HG03103 (cell line): ENCODE results near the gene RNF220.

Experiments
- ATAC-seq: cut with Tn5 transposase; IDR thresholded peaks from one replicate; pipeline ENCODE4 v1.9.1; 2021; ENCODE audit warnings: low read depth; ENCODE audit not compliant: unreplicated experiment

The RNF220 gene

GRCh38 chr1:44406737-44407429 lies 1.8 kb downstream of the RNF220 start:
- no peak for ATAC-seq

GRCh38 chr1:44407430-44408211 lies 2.6 kb downstream of the RNF220 start:
- ATAC-seq, result no peak

DNA sequence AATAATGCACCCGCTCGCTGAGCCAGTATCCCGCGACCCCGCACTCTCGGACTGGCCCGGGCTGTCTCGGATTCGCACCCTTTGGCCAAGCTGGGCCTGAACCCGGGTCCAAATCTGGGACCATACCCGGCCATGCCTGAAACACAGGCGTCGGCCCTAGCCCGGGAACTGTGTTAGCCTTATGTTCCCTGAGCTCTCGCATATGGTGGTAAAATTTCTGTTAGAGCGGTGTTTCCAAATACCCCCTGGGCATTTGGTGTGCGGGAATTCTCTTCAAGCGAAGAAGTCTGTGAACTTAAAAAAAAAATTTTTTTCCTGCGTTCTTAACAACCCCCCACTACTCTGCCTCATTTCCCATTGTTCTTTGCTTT lies 3.1 kb downstream of the RNF220 start:
- no peak for ATAC-seq

DNA sequence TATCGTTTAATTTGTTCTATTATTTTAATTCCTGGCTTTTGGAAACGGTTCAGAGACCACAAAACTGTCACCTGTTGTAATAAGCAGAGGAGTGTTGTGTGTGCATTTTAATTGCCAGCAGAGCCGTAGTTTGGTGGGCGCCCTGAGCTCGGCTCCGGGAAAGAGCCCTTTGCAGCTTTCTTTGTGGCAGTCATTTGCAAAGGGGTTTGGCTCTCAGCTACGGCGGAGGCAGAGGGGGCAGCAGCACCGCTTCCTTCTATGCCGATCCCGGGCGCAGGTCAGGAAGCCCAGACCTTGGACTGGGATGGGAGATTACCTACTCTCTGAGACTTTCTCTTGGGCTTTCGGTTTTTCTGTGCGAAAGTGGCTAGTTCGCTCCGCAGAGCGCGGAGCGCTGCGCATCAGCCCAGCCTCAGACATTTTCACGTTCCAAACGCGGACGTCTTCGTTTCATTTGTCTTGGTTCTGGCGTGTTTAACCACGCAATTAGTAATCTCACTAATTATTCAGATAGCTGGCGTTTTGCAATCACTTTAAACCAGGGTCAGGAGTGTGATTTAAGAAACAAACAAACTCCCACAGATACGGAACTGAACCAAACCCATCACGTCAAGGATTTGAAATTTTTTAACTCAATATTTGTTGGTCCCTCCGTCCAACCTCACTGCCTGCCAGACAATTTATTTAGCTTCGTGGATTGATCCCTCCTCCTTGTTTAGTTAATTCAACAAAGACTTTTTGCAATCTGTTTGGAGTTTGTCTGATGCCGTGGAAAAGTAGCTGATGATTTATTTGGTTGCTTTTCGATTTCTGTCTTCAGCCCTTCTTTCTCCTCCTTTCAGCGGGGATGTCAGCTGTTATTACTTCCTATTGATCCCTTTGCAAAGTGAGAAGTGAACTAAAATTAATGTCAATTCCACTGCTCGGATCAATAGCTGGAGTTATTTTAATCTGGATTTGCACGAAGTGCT lies 3.9 kb downstream of the RNF220 start:
- ATAC-seq, result no peak

DNA sequence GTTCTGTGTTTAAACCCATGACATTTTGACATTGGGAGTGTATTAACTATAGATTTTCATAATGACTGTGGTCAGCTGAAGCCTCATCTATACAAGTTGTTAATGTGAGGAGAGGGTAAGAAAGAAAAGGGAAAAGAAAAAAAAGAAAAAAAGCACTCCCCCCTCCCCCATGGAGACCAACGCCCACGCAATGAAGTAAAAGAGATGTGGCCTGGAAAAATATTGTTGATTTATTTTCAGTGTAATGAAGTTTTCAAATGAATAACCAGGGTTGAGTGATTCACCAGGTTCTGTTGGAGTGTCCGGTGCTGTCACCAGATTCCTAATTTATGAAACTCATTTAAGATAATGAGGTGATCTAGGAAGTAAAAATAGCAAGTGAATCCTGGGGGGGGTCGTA lies 4.7 kb downstream of the RNF220 start:
- ATAC-seq, result no peak

DNA sequence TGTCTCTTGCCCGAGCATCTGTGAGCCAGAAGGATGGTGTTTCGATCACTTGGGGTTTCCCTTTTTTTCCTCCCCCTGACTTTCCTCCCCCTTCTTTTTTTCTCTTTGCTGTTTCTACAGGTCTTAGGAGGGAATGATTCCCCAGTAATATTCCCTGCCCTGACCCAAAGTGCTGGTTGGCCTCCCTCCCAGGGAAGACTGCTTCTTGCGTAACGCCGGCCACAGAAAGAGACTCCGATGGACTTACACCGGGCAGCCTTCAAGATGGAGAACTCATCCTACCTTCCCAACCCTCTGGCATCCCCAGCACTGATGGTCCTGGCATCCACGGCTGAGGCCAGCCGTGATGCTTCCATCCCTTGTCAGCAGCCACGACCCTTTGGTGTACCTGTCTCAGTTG lies 6.8 kb downstream of the RNF220 start:
- no peak for ATAC-seq

DNA sequence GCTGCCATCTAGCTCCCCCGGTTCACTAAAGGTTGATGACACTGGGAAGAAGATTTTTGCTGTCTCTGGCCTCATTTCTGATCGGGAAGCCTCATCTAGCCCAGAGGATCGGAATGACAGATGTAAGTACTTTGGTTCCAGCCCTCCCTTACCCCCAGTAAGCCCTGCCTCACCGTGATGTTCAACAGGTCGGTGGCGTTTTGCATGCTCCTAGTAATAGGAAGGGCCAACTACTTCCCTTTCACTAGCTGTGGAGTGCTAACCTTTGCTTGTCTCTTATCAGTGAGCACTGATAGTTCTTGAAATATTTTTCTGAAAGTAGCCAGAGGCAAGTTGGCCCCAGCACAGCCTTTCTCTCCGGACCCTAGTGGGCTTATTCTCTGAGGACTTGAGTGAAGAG lies 7.5 kb downstream of the RNF220 start:
- no peak for ATAC-seq

GRCh38 chr1:44413740-44414139 lies 8.7 kb downstream of the RNF220 start:
- no peak for ATAC-seq

DNA sequence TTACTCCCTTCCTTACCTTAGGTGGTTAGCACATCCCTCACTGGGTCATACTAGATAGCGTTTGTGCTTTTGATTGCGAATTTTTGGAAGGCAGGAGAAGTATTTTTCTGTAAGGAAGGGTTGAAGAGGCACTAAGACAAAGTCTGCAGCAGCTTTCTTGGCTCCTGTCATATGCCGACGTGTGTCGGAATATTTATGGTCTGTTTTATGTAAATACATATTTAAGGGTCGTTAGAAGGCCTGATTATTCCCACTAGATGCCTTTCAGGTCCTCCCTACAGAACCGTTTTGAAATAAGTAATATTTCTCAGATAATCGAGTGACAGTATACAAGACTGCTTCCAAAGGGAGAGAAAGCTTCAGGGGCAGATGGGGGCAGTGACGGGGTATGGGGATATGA lies 10.0 kb downstream of the RNF220 start:
- ATAC-seq, result no peak

DNA sequence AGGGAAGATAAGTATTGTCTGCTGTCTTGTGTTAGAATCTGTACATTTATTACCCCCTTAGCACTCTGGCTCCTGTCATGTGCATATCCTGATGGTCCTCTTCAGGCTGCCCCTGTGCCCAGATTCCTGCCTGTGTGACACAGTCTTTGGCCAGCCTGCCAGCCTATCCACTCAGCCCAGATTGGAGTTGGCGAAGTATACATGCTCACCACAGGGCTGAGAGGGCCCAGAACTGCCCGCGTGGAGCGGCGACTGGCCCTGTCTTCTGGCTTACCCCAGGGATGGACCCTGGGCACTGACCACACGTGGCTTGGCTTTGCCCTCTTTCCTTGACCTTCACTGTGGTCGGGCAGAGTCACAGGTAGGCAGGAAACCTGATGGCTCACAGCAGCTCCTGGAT lies 11.4 kb downstream of the RNF220 start:
- no peak for ATAC-seq

DNA sequence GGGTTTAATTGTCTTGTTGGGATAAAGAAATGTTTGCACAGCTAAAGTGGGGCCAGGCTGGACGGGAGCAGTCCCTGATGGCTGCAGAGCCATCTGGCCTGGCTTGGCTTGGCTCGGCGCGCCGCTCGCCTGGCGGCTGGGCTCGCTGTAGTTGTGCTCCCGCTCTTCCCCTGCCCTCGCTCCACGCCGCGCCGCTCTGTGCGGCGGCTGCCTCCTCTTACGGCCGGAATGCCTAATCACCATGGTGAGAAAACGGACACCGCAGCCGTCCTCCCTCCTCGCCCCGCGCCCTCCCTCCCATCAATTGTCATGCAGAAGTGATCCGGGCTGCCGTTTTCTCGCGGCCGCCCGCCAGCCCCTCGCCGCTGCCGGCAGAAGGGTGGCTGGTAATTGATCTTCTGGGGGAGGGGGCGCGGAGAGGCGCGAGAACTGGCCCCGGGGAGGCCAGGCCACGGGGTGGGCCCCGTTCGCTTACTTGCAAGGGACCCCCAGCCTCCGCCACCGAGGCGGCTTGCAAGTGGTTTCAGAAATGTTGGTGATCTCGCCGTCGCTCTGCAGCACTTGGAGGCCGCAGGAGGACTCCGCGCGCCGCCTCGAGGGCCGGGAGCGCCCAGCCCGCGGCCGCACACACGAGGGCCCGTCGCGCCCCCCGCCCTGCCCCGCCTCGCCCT lies 12.4 kb downstream of the RNF220 start:
- ATAC-seq, result no peak

GRCh38 chr1:44418022-44418673 lies 13.1 kb downstream of the RNF220 start:
- no peak for ATAC-seq

- ATAC-seq, result no peak
These were observed 14.8 kb downstream of the RNF220 start for GRCh38 chr1:44419901-44420300.

DNA sequence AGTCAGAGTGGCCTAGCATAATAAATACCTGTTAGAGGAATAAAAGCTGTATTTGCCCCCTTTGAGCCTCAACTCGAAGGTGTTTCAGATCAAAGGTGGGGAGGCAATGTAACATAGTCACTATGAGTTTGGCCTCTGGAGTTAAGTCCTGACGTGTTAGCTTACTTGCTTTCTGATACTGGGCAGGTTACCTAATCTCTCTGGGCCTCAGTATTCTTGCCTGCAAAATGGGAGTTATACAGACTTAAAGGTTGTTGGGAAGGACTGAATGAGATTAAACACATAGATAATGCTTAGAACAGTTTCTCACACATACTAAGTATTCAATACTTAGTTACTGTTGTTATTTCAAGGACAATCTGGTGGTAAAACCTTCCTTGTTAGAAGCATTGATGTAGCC lies 15.5 kb downstream of the RNF220 start:
- ATAC-seq, result no peak

GRCh38 chr1:44421446-44421884 lies 16.4 kb downstream of the RNF220 start:
- ATAC-seq, result no peak

- ATAC-seq, result no peak
These were observed 17.1 kb downstream of the RNF220 start for GRCh38 chr1:44422161-44422560.

DNA sequence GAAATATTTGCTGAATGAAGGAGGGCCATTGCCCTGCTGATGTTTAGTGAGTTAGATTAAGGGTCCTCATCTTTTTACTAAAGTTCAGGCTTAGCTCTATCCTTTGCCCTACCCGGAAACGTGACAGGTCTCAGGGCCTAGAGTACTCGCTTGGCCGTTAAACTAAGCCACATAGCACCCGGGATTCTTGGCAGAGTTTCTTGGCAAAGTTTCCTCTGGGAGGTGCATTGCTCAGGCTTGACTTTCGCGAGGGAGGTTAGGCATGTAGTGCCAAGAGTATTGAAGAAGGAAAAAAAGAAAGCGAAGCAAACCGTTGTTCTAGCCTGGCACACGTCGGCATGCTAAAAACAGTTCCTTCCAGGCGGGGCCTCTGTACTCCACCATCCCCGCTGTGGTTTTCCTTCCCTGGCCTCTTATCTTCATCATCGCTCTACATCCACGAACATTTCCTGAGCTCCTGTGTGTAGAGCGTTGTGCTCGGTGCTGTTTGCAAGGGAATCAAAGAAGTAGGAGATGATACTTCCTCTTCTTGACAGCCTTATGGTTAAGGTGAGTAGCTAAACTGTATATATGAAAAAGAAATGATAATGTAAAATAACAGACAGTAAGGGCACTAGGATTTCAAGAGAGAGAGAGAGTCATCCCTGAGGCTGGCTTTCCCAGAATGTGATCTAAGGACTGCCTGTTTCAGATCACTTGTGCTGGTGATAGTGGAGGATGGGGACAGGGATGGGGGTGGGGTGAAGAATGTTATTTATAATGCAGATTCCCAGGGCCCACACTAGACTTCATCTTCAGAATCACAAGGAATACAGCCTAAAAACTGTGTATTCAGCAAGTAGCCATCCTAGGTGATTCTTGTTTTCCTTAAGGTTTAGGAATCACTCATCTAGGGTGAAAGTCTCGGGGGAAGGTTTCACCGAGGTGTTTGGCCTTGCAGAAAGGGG lies 18.8 kb downstream of the RNF220 start:
- ATAC-seq, result no peak

GRCh38 chr1:44424747-44425146 lies 19.7 kb downstream of the RNF220 start:
- no peak for ATAC-seq
